Panc1 (cell line): ENCODE results near the gene PCCA. TPM values are rescaled to one million over a fixed set of nuclear protein-coding genes. Genes with fewer than 3 reads are reported as not detected.

Experiments
- ATAC-seq: fragments of 200-7000 bp; cut with Tn5 transposase; 2 replicates; pipeline ENCODE4 v1.9.1; 2020; ENCODE audit warnings: mild to moderate bottlenecking, moderate library complexity
- BruUV-seq: library from RNA; stranded (reverse); fragments of 400-500 nt; replicated peaks from 2 replicates; lab custom pipeline; 2021; lab: Mats Ljungman, UMichigan
- CTCF ChIA-PET: fragments of 300-600 bp; sonication (Branson Sonifier 250); formaldehyde crosslinking; loops from one replicate; lab custom pipeline; 2022; ENCODE audit warnings: antibody characterized with exemption; lab: Charles Lee
- POLR2A ChIA-PET: fragments of 300-600 bp; sonication (Branson Sonifier 250); formaldehyde crosslinking; loops from one replicate; lab custom pipeline; 2022; ENCODE audit warnings: antibody characterized with exemption; lab: Charles Lee
- DNase-seq: peaks from one replicate; pipeline ENCODE4 v3.0.0-alpha.2; 2010; ENCODE audit warnings: low read depth, low spot score
- H3K27ac ChIP-seq: 2 replicates; pipeline ENCODE4 v1.5.1; 2011; ENCODE audit warnings: mild to moderate bottlenecking, low read length, inconsistent platforms
- H3K27me3 ChIP-seq: fragments of 200-500 bp; sonication (Bioruptor generic); 2 replicates; pipeline ENCODE4 v1.6.0; 2014; ENCODE audit warnings: low read length, inconsistent platforms; ENCODE audit not compliant: control insufficient read depth, insufficient read depth
- H3K36me3 ChIP-seq: fragments of 200-500 bp; sonication (Bioruptor generic); 2 replicates; pipeline ENCODE4 v1.5.1; 2014; ENCODE audit warnings: inconsistent platforms, mild to moderate bottlenecking, low read length, moderate library complexity; ENCODE audit not compliant: control insufficient read depth, insufficient read depth
- H3K4me1 ChIP-seq: 2 replicates; pipeline ENCODE4 v1.5.1; 2011; ENCODE audit warnings: inconsistent platforms, mild to moderate bottlenecking, low read length, moderate library complexity; ENCODE audit not compliant: control insufficient read depth, insufficient read depth
- H3K4me3 ChIP-seq, 2 experiments: 2 replicates each; pipeline ENCODE4 v1.5.1; 2011 to 2012; ENCODE audit warnings: low read depth in 2 of 2, low read length in 2 of 2, mild to moderate bottlenecking in 2 of 2, inconsistent platforms in 1 of 2, moderate library complexity in 1 of 2
- H3K9me3 ChIP-seq: fragments of 200-500 bp; sonication (Bioruptor generic); 2 replicates; pipeline ENCODE4 v1.5.1; 2014; ENCODE audit warnings: low read depth, mild to moderate bottlenecking, inconsistent platforms, low read length, moderate library complexity; ENCODE audit not compliant: control insufficient read depth, insufficient read depth
- POLR2AphosphoS5 ChIP-seq: IDR thresholded peaks from 2 replicates; pipeline ENCODE4 v1.6.1; 2012; ENCODE audit warnings: mild to moderate bottlenecking, low read depth, low read length, moderate library complexity
- SIN3A ChIP-seq: IDR thresholded peaks from 2 replicates; pipeline ENCODE4 v1.6.1; 2012; ENCODE audit warnings: low read depth, mild to moderate bottlenecking, low read length, moderate library complexity, borderline replicate concordance; ENCODE audit not compliant: insufficient read depth
- TCF7L2 ChIP-seq: IDR thresholded peaks from 2 replicates; pipeline ENCODE4 v1.6.1; 2011; ENCODE audit warnings: mild to moderate bottlenecking, low read depth, low read length, inconsistent platforms
- in situ Hi-C: cut with HindIII; loops from 2 replicates; pipeline ENCODE4 v1.10.0; 2016; ENCODE audit warnings: low sequenced_read_pairs, low pct_unique_long_range_greater_than_20kb
- intact Hi-C: fragments of 100-400 bp; cut with micrococcal nuclease; formaldehyde crosslinking; loops from one replicate; pipeline ENCODE4 v1.10.0; 2022; ENCODE audit not compliant: unreplicated experiment
- total RNA-seq: library from RNA; stranded (reverse); gene quantifications from one replicate; pipeline ENCODE4 v1.2.1, GENCODE V29; 2021; ENCODE audit not compliant: unreplicated experiment
- TF ChIP-seq, protein P1 (sequence below): fragments of 450-650 bp; IDR thresholded peaks from 2 replicates; pipeline ENCODE4 v1.5.1; 2017; ENCODE audit warnings: mild to moderate bottlenecking
- TF ChIP-seq, protein P2 (sequence below), 2 experiments: IDR thresholded peaks; 2 replicates each; pipeline ENCODE4 v1.6.1; 2011 to 2012; ENCODE audit warnings: low read depth in 2 of 2, control low read depth in 1 of 2, low read length in 1 of 2, mild to moderate bottlenecking in 1 of 2, moderate library complexity in 1 of 2; ENCODE audit not compliant: insufficient read depth in 1 of 2

PCCA gene
- total RNA-seq, 1 experiment from 2014 or later = 14.7 TPM

DNA sequence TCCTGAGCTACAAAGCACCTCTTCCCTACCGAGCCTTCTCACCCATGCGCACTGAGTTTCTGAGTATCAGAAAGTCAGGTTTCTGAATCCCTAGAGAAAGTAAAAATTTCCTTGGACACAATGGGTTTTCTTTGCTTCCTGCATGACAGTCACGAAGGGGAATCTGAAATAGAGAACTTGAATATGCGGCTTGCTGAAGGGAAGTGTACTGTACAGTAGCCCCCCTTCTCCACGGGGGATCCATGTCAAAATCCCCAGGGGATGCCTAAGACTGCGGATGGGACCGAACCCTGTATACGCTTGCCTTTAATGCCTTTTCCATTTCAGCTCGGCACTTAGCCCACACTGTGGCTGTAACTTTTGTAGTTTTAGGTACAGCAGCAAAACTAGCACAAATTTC is 391.8 kb downstream of the PCCA start:
- POLR2A ChIA-PET = no interaction called here
- Histone ChIP-seq H3K27ac (no peak overlapping the region), H3K27me3 (no peaks in the 10 kb centered on the region), H3K36me3 (no peaks in the 10 kb centered on the region), H3K9me3 (no peaks in the 10 kb centered on the region), H3K4me1 (no peaks in the 10 kb centered on the region), H3K4me3 (no peak overlapping the region)
- in situ Hi-C loops = no loop called here
- no peak for TF ChIP-seq SIN3A
- TF ChIP-seq, protein P1, sequence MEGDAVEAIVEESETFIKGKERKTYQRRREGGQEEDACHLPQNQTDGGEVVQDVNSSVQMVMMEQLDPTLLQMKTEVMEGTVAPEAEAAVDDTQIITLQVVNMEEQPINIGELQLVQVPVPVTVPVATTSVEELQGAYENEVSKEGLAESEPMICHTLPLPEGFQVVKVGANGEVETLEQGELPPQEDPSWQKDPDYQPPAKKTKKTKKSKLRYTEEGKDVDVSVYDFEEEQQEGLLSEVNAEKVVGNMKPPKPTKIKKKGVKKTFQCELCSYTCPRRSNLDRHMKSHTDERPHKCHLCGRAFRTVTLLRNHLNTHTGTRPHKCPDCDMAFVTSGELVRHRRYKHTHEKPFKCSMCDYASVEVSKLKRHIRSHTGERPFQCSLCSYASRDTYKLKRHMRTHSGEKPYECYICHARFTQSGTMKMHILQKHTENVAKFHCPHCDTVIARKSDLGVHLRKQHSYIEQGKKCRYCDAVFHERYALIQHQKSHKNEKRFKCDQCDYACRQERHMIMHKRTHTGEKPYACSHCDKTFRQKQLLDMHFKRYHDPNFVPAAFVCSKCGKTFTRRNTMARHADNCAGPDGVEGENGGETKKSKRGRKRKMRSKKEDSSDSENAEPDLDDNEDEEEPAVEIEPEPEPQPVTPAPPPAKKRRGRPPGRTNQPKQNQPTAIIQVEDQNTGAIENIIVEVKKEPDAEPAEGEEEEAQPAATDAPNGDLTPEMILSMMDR = no peak
- TF ChIP-seq POLR2AphosphoS5 = no peak
- no peak for TF ChIP-seq TCF7L2
- TF ChIP-seq, protein P2, sequence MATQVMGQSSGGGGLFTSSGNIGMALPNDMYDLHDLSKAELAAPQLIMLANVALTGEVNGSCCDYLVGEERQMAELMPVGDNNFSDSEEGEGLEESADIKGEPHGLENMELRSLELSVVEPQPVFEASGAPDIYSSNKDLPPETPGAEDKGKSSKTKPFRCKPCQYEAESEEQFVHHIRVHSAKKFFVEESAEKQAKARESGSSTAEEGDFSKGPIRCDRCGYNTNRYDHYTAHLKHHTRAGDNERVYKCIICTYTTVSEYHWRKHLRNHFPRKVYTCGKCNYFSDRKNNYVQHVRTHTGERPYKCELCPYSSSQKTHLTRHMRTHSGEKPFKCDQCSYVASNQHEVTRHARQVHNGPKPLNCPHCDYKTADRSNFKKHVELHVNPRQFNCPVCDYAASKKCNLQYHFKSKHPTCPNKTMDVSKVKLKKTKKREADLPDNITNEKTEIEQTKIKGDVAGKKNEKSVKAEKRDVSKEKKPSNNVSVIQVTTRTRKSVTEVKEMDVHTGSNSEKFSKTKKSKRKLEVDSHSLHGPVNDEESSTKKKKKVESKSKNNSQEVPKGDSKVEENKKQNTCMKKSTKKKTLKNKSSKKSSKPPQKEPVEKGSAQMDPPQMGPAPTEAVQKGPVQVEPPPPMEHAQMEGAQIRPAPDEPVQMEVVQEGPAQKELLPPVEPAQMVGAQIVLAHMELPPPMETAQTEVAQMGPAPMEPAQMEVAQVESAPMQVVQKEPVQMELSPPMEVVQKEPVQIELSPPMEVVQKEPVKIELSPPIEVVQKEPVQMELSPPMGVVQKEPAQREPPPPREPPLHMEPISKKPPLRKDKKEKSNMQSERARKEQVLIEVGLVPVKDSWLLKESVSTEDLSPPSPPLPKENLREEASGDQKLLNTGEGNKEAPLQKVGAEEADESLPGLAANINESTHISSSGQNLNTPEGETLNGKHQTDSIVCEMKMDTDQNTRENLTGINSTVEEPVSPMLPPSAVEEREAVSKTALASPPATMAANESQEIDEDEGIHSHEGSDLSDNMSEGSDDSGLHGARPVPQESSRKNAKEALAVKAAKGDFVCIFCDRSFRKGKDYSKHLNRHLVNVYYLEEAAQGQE (IDR thresholded peaks at IDR 0.05; ENCODE audit: insufficient read depth in 1 of 2, low read depth in 2 of 2, low read length in 1 of 2) = no peak
- CTCF ChIA-PET = no interaction called here
- intact Hi-C loops = no loop called here
- no peak for DNase-seq
- no TSS peak for BruUV-seq
- no peak for ATAC-seq

DNA sequence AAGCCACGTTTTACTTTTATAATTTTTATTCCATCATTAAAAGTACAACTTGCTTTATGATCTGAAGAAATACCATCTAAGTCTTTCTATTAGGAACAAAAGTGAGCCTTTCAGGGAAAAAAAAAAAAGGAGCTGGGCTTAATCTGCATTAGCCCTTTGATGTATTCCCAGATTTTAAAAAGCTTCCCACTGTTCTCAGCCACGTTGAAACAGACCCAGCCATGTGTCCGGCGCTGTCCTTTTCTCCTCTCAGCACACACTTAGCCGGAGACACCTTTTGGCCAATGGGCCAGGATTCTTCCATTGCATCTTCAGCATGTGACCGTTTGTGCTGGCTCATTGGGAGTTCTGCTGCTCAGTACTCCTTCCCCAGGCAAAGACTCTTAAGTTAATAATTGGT is 394.2 kb downstream of the PCCA start:
- no peaks in the 10 kb centered on the region for H3K9me3 ChIP-seq
- TF ChIP-seq SIN3A (no peak), POLR2AphosphoS5 (no peak), TCF7L2 (no peak)
- TF ChIP-seq, protein P2 (IDR thresholded peaks at IDR 0.05; ENCODE audit: insufficient read depth in 1 of 2, low read depth in 2 of 2, low read length in 1 of 2) = no peak
- TF ChIP-seq, protein P1 = no peak
- ChIA-PET POLR2A (no interaction called here), CTCF (interaction anchor here (0.6 kb wide), 1 partner anchor 40 kb away, joined by 3 read pairs; no protein-coding TSS in a partner anchor)
- DNase-seq (no peak), ATAC-seq (no peak)
- no peaks in the 10 kb centered on the region for H3K4me1 ChIP-seq
- BruUV-seq = no TSS peak
- in situ Hi-C loops (no loop called here), intact Hi-C loops (no loop called here)
- no peaks in the 10 kb centered on the region for H3K27me3 ChIP-seq
- H3K4me3 ChIP-seq = no peak overlapping the region
- H3K27ac ChIP-seq = no peak overlapping the region
- no peaks in the 10 kb centered on the region for H3K36me3 ChIP-seq
